ENCODE data around the gene TRAF5. TPM values are rescaled to one million over a fixed set of nuclear protein-coding genes. Genes with fewer than 3 reads are reported as not detected.

The TRAF5 gene
- total and polyA plus RNA-seq, 12 donors: 1.0 to 16.7 (median 7.4) TPM

- intact Hi-C loops (cut with DNase I): no loop called here
- Histone ChIP-seq H3K9me3 (replicated peaks in 1 of 3) (no peaks in the 10 kb centered on the region), H3K27me3 (no peaks in the 10 kb centered on the region), H3K4me3 (no peak overlapping the region), H3K4me1 (replicated peaks in 1 of 2) (no peaks in the 10 kb centered on the region), H3K27ac (no peak overlapping the region), H3K36me3 (replicated peaks in 1 of 2) (peaks cover 0 to 22% of the 10 kb centered on the region in 2 donors)
- WGBS, 4 donors: 73 to 80% (median 76%) methylated on average over 5 of the region's 5 CpGs
- TF ChIP-seq, protein P1, sequence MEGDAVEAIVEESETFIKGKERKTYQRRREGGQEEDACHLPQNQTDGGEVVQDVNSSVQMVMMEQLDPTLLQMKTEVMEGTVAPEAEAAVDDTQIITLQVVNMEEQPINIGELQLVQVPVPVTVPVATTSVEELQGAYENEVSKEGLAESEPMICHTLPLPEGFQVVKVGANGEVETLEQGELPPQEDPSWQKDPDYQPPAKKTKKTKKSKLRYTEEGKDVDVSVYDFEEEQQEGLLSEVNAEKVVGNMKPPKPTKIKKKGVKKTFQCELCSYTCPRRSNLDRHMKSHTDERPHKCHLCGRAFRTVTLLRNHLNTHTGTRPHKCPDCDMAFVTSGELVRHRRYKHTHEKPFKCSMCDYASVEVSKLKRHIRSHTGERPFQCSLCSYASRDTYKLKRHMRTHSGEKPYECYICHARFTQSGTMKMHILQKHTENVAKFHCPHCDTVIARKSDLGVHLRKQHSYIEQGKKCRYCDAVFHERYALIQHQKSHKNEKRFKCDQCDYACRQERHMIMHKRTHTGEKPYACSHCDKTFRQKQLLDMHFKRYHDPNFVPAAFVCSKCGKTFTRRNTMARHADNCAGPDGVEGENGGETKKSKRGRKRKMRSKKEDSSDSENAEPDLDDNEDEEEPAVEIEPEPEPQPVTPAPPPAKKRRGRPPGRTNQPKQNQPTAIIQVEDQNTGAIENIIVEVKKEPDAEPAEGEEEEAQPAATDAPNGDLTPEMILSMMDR (IDR thresholded peaks at IDR 0.05): no peak
- no peak for TF ChIP-seq POLR2A (IDR thresholded peaks at IDR 0.05)
- DNase-seq: no peak
Measured at GRCh38 chr1:211356723-211357407, 30.2 kb downstream of the TRAF5 start.

GRCh38 chr1:211358685-211359084, 32.1 kb downstream of the TRAF5 start:
- Histone ChIP-seq H3K36me3 (replicated peaks in 1 of 2) (peaks cover 0 to 22% of the 10 kb centered on the region in 2 donors), H3K4me3 (no peak overlapping the region), H3K27ac (no peak overlapping the region), H3K9me3 (replicated peaks in 1 of 3) (no peaks in the 10 kb centered on the region), H3K27me3 (no peaks in the 10 kb centered on the region), H3K4me1 (replicated peaks in 1 of 2) (no peaks in the 10 kb centered on the region)
- 97 to 100% (median 100%) methylated on average over 1 of the region's 1 CpG for WGBS, 4 donors
- no peak for DNase-seq
- no peak for TF ChIP-seq POLR2A (IDR thresholded peaks at IDR 0.05)
- TF ChIP-seq, protein P1 (IDR thresholded peaks at IDR 0.05): no peak
- intact Hi-C loops (cut with DNase I): no loop called here

- peaks cover 0 to 22% of the 10 kb centered on the region in 2 donors for H3K36me3 ChIP-seq (replicated peaks in 1 of 2)
- H3K4me1 ChIP-seq (replicated peaks in 1 of 2): no peaks in the 10 kb centered on the region
- no peaks in the 10 kb centered on the region for H3K9me3 ChIP-seq (replicated peaks in 1 of 3)
- no peak overlapping the region for H3K4me3 ChIP-seq
- TF ChIP-seq POLR2A (IDR thresholded peaks at IDR 0.05): no peak
- TF ChIP-seq, protein P1 (IDR thresholded peaks at IDR 0.05): no peak
- 80 to 85% (median 83%) methylated on average over 3 of the region's 3 CpGs for WGBS, 4 donors
- intact Hi-C loops (cut with DNase I): no loop called here
- H3K27me3 ChIP-seq: no peaks in the 10 kb centered on the region
- DNase-seq: no peak
- H3K27ac ChIP-seq: no peak overlapping the region
Measured at GRCh38 chr1:211359876-211360275, 33.2 kb downstream of the TRAF5 start.

DNA sequence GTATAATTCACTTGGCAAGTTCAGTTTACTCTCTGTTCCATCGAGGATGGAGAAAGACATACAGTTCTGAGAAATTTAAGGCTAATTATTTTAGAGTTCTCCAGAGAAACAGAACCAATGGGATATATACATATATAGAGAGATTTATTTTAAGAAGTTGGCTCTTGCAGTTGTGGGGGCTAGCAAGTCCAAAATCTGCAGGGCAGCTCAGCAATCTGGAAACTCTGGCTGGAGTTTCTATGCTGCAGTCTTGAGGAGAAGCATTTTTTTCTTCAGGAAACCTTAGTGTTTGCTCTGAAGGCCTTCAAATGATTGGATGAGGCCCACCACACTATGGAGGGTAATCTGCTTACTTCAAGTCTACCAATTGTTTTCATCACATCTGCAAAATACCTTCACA, 34.6 kb downstream of the TRAF5 start:
- no peak overlapping the region for H3K27ac ChIP-seq
- H3K4me1 ChIP-seq (replicated peaks in 1 of 2): no peaks in the 10 kb centered on the region
- no peak for TF ChIP-seq POLR2A (IDR thresholded peaks at IDR 0.05)
- TF ChIP-seq, protein P1 (IDR thresholded peaks at IDR 0.05): no peak
- H3K36me3 ChIP-seq (replicated peaks in 1 of 2): peaks cover 0 to 18% of the 10 kb centered on the region in 2 donors
- no peaks in the 10 kb centered on the region for H3K9me3 ChIP-seq (replicated peaks in 1 of 3)
- intact Hi-C loops (cut with DNase I): no loop called here
- no peak for DNase-seq
- H3K27me3 ChIP-seq: no peaks in the 10 kb centered on the region
- H3K4me3 ChIP-seq: no peak overlapping the region
- WGBS, 4 donors: 89 to 100% (median 93%) methylated on average over 1 of the region's 1 CpG

Data from adrenal gland (tissue), 12 donors.